ENCODE measurements around the gene SUPT6H. TPM values are rescaled to one million over a fixed set of nuclear protein-coding genes. Genes with fewer than 3 reads are reported as not detected.

SUPT6H gene
- total RNA-seq, 1 donor from 2014 or later = 29.9 TPM

DNA sequence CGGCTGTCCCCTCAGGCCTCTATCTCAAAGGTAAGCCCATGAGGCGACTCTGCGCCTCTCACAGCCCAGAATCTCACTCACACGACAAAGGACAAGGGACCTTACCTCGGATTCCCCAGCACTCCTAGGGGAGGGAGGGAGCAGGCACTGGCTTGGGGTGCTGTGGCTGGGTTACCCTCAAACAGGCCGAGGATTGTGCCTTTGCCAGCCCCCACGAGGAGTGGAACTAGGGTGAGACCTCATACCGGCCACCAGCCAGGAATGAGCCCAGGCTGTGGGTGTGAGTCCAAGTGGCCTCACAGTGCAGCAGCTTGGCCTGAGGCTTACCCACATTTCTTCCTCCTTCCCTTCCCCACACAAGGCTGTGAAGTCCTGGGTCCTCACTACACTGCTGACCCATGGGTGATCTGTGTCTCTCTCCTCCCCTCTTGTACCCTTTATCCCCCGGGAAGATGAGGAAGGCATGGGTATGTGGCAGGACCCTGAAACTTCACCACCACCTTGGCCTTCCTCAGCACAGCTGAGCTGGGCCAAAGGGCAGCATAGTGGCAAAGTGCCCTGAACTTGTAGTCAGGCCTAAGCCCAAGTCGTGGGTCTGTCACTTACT lies 43.8 kb downstream of the SUPT6H start:
- no peak overlapping the region for H3K4me2 ChIP-seq
- no peak overlapping the region for H2AFZ ChIP-seq (replicated peaks)
- DNase-seq (ENCODE audit: low spot score) = no peak
- H3F3A ChIP-seq (ENCODE audit: low read depth) = peaks cover 43% of the 10 kb centered on the region
- peak overlapping the region; percentile 63 for H3K27ac ChIP-seq
- Mint-ChIP-seq H3K27ac (peak overlapping the region; percentile 78), H3K27me3 (ENCODE audit: insufficient read depth, low read depth) (peaks cover 13% of the 10 kb centered on the region), H3K4me1 (peaks cover 36% of the 10 kb centered on the region), H3K9me3 (no peaks in the 10 kb centered on the region), H3K4me3 (no peak overlapping the region), H3K36me3 (peaks cover 13% of the 10 kb centered on the region)
- peak overlapping the region; percentile 37 for H3K9ac ChIP-seq
- H3K9me3 ChIP-seq (ENCODE audit: low read depth) = no peaks in the 10 kb centered on the region
- no peaks in the 10 kb centered on the region for H3K27me3 ChIP-seq
- H4K20me1 ChIP-seq (ENCODE audit: low read depth) = peaks cover 40% of the 10 kb centered on the region
- peaks cover 20% of the 10 kb centered on the region for H3K4me1 ChIP-seq
- H3K79me2 ChIP-seq (ENCODE audit: low read depth) = peaks cover 23% of the 10 kb centered on the region
- H3K36me3 ChIP-seq = no peaks in the 10 kb centered on the region
- H3K4me3 ChIP-seq = no peak overlapping the region
- TF ChIP-seq EZH2 (IDR thresholded peaks at IDR 0.05) = no peak
- TF ChIP-seq, protein P1, sequence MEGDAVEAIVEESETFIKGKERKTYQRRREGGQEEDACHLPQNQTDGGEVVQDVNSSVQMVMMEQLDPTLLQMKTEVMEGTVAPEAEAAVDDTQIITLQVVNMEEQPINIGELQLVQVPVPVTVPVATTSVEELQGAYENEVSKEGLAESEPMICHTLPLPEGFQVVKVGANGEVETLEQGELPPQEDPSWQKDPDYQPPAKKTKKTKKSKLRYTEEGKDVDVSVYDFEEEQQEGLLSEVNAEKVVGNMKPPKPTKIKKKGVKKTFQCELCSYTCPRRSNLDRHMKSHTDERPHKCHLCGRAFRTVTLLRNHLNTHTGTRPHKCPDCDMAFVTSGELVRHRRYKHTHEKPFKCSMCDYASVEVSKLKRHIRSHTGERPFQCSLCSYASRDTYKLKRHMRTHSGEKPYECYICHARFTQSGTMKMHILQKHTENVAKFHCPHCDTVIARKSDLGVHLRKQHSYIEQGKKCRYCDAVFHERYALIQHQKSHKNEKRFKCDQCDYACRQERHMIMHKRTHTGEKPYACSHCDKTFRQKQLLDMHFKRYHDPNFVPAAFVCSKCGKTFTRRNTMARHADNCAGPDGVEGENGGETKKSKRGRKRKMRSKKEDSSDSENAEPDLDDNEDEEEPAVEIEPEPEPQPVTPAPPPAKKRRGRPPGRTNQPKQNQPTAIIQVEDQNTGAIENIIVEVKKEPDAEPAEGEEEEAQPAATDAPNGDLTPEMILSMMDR (IDR thresholded peaks at IDR 0.05) = no peak
- TF ChIP-seq EZH2phosphoT487 (IDR thresholded peaks at IDR 0.05) = no peak

DNA sequence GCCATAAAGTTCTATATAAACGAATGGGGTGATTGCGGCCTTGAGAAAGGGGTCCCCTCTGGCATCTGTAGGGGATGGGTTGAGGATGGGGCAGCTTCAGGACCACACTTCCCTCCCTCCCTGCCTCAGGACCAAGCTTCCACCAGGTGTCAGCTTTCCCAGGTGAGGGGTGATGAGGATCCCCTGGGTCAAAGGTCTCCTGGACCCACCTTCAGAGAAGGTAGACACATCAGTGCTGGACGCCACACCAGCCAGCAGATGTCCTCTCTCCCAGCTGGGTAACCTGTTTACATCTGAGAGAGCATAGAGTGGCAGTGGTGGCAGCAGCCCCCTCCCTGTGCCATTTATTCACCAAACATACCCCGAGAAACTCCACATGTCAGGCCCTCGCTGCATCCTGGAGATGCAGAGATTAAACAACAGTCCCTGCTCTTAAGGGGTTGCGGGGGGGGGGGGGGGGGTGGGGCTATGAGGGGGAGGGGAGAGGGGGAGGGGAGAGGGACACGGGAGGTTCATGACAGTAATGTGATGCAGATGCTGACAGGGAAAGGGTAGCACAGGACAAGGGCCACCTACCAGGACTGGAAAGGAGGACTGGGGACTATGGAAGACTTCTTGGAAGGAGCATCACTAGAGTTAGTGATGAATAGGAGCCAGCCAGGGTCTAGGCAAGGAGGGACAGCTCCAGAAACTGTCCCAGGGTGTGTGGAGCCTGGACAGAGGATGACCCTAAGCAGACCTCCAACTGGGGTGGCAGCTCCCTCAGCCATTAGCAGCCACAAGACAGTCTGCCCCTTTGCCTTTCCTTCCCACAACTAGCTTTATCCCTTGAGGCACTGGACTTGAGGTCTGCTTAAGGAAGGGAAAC lies 44.7 kb downstream of the SUPT6H start:
- Histone ChIP-seq H3K4me2 (no peak overlapping the region), H3K27me3 (no peaks in the 10 kb centered on the region), H3F3A (ENCODE audit: low read depth) (peaks cover 50% of the 10 kb centered on the region), H3K27ac (no peak overlapping the region), H2AFZ (replicated peaks) (no peak overlapping the region), H3K9ac (no peak overlapping the region), H3K36me3 (no peaks in the 10 kb centered on the region), H3K4me3 (no peak overlapping the region), H3K9me3 (ENCODE audit: low read depth) (no peaks in the 10 kb centered on the region), H3K4me1 (peaks cover 19% of the 10 kb centered on the region), H3K79me2 (ENCODE audit: low read depth) (peaks cover 23% of the 10 kb centered on the region), H4K20me1 (ENCODE audit: low read depth) (peaks cover 37% of the 10 kb centered on the region)
- H3K27me3 Mint-ChIP-seq (ENCODE audit: insufficient read depth, low read depth) = peaks cover 11% of the 10 kb centered on the region
- no peak for TF ChIP-seq EZH2 (IDR thresholded peaks at IDR 0.05)
- no peaks in the 10 kb centered on the region for H3K9me3 Mint-ChIP-seq
- H3K4me1 Mint-ChIP-seq = peaks cover 34% of the 10 kb centered on the region
- H3K4me3 Mint-ChIP-seq = no peak overlapping the region
- no peak for DNase-seq (ENCODE audit: low spot score)
- H3K36me3 Mint-ChIP-seq = peaks cover 8% of the 10 kb centered on the region
- peak overlapping the region; percentile 2 for H3K27ac Mint-ChIP-seq

DNA sequence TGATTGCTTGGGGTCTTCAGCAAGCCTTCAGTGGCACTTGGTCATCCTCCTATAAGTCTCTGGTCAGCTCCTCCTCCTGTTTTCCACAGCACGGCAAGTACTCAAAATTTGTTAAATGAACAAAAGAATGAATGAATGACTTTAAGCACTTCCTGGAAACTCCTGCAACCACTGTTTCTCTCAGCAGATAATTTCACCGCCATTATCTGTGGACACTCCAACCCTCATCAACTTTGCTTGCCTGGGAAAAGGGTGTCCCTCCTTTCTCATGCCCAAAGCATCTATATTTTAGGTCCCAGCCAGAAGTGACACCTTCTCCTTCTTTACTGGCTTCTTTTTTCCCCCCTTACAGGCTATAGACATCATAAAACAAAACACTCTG lies 45.3 kb downstream of the SUPT6H start:
- peaks cover 5% of the 10 kb centered on the region for H3K36me3 Mint-ChIP-seq
- no peaks in the 10 kb centered on the region for H3K9me3 Mint-ChIP-seq
- peaks cover 9% of the 10 kb centered on the region for H3K27me3 Mint-ChIP-seq (ENCODE audit: insufficient read depth, low read depth)
- H3K9me3 ChIP-seq (ENCODE audit: low read depth) = no peaks in the 10 kb centered on the region
- H3K4me3 Mint-ChIP-seq = peak overlapping the region; percentile 5
- H3K4me3 ChIP-seq = no peak overlapping the region
- TF ChIP-seq EZH2 (IDR thresholded peaks at IDR 0.05) (no peak), EZH2phosphoT487 (IDR thresholded peaks at IDR 0.05) (no peak)
- TF ChIP-seq, protein P1 (IDR thresholded peaks at IDR 0.05) = no peak
- H3K27me3 ChIP-seq = no peaks in the 10 kb centered on the region
- no peak overlapping the region for H2AFZ ChIP-seq (replicated peaks)
- H3K27ac Mint-ChIP-seq = peak overlapping the region; percentile 2
- H3K9ac ChIP-seq = no peak overlapping the region
- no peak overlapping the region for H3K4me2 ChIP-seq
- H3K4me1 Mint-ChIP-seq = peaks cover 34% of the 10 kb centered on the region
- peaks cover 18% of the 10 kb centered on the region for H3K4me1 ChIP-seq
- peaks cover 31% of the 10 kb centered on the region for H4K20me1 ChIP-seq (ENCODE audit: low read depth)
- peaks cover 53% of the 10 kb centered on the region for H3F3A ChIP-seq (ENCODE audit: low read depth)
- no peaks in the 10 kb centered on the region for H3K36me3 ChIP-seq
- peaks cover 23% of the 10 kb centered on the region for H3K79me2 ChIP-seq (ENCODE audit: low read depth)
- no peak overlapping the region for H3K27ac ChIP-seq
- no peak for DNase-seq (ENCODE audit: low spot score)

Measured in neural progenitor cell (in vitro differentiated cells).